HG02798 (cell line): ENCODE data around the gene DBP.

Experiments
- ATAC-seq: cut with Tn5 transposase; IDR thresholded peaks from one replicate; pipeline ENCODE4 v1.9.1; 2021; ENCODE audit warnings: mild to moderate bottlenecking; ENCODE audit not compliant: unreplicated experiment, poor library complexity

Gene DBP

DNA sequence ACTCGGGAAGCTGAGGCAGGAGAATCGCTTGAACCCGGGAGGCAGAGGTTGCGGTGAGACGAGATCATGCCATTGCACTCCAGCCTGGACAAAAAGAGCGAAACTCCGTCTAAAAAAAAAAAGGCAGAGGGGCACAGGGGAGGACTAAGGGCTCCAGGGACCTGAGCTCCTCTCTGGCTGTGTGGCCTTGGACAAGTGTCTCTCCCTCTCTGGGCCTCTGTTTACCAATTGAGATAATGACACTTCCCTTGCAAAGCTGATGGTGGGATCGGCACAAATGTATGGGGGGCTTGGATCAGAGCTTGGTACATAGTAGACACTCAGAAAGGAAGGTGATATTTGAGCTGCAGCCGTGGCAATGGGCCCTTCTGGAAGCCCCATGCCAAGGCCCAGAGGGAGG lies 42.0 kb downstream of the DBP start:
- no peak for ATAC-seq

DNA sequence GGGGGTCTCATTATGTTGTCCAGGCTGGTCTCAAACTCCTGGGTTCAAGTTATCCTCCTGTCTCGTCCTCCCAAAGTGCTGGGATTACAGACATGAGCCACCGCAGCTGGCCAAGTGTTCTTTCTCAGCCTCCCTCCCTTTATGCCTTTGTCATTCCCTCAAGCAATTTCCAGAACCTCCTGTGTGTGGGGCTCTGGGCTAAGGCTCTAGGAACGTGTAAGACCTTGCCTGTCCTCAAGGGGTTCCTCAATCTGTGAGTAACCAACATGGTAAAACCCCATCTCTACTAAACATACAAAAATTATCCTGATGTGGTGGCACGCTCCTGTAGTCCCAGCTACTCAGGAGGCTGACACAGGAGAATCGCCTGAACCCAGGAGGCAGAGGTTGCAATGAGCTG lies 46.2 kb downstream of the DBP start:
- ATAC-seq, result no peak

DNA sequence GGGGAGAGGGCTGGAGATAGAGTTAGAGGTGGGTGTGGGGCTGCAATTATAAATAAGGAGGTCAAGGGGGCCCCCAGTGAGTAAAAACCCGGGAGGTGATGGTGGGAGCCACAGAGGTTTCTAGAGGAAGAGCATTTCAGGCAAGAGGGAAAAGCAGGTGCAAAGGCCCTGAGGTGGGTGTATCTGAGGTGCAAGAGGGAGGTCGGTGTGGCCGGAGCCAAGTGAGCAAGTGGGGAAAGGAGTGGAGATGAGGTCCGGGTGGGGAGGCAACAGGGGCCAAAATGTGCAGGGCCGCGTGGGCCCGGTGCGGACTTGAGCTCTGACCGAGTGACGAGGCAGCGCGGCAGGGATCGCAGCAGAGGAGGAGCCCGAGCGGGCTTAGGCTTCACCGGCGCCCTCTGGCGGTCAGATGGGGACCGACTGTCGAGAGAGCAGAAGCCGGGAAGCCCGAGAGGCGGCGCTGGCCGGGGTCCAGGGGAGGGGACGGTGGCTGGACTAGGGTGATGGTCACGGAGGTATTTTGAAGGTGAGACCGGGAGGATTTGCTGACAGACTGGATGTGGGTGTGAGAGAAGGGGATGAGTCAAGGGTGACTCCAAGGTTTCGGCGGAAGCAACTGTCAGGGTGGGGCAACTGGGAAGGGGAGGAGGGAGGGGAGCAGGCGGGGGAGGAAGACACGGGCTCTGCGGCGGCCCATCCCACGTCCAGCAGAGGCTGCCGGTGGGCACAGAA lies 48.3 kb downstream of the DBP start:
- peak; percentile 60 for ATAC-seq

DNA sequence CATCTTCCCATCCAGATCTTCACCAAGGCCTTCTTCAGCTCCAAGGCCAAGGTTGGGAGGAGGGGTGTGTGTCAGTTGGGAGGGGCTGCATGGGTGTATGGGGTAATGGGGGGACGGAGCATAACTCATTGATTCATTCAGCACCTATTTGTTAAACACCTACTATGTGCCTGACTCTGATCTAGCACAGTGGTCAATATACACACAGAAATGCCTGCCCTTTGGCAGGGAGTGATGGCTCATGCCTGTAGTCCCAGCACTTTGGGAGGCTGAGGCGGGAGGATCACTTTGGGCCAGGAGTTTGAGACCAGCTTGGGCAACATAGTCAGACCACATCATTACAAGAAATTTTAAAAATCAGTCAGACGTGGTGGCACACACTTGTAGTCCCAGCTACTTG lies 49.8 kb downstream of the DBP start:
- ATAC-seq, result no peak

DNA sequence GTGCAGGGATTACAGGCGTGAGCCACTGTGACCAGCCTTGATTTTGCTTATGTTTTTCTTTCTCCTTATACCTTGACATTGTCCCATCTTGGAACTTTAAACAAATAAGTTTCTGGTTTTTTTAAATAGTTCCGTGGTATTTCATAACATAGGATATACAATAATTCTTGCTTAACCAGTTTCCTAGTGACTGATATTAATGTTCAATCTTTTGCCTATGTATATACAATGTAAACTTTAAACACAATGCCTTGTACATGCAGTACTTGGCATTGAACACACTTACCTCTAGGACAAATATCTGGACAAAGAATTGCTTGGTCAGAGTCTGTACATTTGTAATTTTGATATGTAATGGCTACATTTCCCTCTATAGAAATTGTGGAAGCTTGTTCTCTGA lies 55.0 kb downstream of the DBP start:
- ATAC-seq, result no peak
